Mucosa of descending colon (tissue), 3 donors: Measurements from ENCODE around the gene RHEX. TPM values are rescaled to one million over a fixed set of nuclear protein-coding genes. Genes with fewer than 3 reads are reported as not detected.

Experiments
- ATAC-seq: fragments of 200-7000 bp; cut with Tn5 transposase; one replicate; pipeline ENCODE4 v1.9.1; 2020; ENCODE audit warnings: mild to moderate bottlenecking, moderate library complexity
- DNase-seq, 3 donors: peaks; one replicate each; pipeline ENCODE4 v3.0.0-alpha.2; 2020
- H3K36me3 ChIP-seq: fragments of 200-600 bp; one replicate; pipeline ENCODE4 v1.8.0; 2021; ENCODE audit warnings: low read depth, mild to moderate bottlenecking
- H3K4me1 ChIP-seq: fragments of 200-600 bp; one replicate; pipeline ENCODE4 v1.8.0; 2021; ENCODE audit warnings: low read depth, mild to moderate bottlenecking
- H3K4me3 ChIP-seq: fragments of 200-600 bp; one replicate; pipeline ENCODE4 v1.8.0; 2021; ENCODE audit warnings: mild to moderate bottlenecking
- H3K9me3 ChIP-seq: fragments of 200-600 bp; one replicate; pipeline ENCODE4 v1.8.0; 2021; ENCODE audit warnings: mild to moderate bottlenecking
- intact Hi-C, 2 donors: fragments of 100-400 bp; cut with DNase I in 1 of 2; cut with micrococcal nuclease in 1 of 2; formaldehyde crosslinking; loops; one replicate each; pipeline versions ENCODE4 v1.11.0 to v1.11.1; 2022; cut with DNase I, micrococcal nuclease
- total RNA-seq, 3 donors: library from RNA; stranded (reverse); fragmentation: NEBNext Ultra II Directional in 2 of 3; extraction: Animal tissue kit (Norgen Biotek cat#: 25700) in 2 of 3; gene quantifications; one replicate each; pipeline versions ENCODE4 v1.2.1 to v1.2.4, GENCODE V29; 2021 to 2023
- TF ChIP-seq, protein P1 (sequence below): fragments of 200-600 bp; IDR thresholded peaks from one replicate; pipeline ENCODE4 v1.8.0; 2022; ENCODE audit warnings: antibody characterized with exemption, mild to moderate bottlenecking
- donor health status: DM: no; HTN: no; CAD: no; lungs with moderate emphysema.
- donor health status: DM: no; HTN: no; CAD: no.
- donor health status: DM: no; HTN: yes; CAD: no.

RHEX gene
- total RNA-seq, 3 donors from 2014 or later = 0.38 to 4.8 (median 3.9) TPM

GRCh38 chr1:206083750-206084149 lies 30.8 kb downstream of the RHEX start:
- ATAC-seq (no peak), DNase-seq (no peak)
- Histone ChIP-seq H3K4me1 (no peaks in the 10 kb centered on the region), H3K36me3 (no peaks in the 10 kb centered on the region), H3K9me3 (no peaks in the 10 kb centered on the region), H3K4me3 (no peak overlapping the region)
- TF ChIP-seq, protein P1, sequence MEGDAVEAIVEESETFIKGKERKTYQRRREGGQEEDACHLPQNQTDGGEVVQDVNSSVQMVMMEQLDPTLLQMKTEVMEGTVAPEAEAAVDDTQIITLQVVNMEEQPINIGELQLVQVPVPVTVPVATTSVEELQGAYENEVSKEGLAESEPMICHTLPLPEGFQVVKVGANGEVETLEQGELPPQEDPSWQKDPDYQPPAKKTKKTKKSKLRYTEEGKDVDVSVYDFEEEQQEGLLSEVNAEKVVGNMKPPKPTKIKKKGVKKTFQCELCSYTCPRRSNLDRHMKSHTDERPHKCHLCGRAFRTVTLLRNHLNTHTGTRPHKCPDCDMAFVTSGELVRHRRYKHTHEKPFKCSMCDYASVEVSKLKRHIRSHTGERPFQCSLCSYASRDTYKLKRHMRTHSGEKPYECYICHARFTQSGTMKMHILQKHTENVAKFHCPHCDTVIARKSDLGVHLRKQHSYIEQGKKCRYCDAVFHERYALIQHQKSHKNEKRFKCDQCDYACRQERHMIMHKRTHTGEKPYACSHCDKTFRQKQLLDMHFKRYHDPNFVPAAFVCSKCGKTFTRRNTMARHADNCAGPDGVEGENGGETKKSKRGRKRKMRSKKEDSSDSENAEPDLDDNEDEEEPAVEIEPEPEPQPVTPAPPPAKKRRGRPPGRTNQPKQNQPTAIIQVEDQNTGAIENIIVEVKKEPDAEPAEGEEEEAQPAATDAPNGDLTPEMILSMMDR = no peak
- intact Hi-C loops = no loop called here

DNA sequence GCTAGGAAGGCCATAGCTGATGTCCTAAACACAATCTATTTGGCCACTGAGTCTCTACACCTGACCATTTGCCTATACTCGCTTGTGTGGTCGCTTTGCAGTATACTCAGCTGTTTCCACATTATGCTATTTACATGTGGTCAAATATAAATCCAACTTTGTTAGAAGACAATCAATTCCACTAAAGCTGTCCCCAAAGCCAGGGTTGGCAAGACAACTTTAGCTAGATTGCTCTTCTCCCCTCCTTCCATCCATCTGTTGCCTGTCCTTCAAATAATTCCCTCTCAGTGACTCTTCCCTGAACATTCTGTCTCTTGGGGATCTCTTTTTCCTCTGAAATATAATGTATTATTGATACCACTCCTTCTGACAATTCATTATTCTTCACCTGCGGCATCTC lies 34.1 kb downstream of the RHEX start:
- no peak overlapping the region for H3K4me3 ChIP-seq
- H3K4me1 ChIP-seq = no peaks in the 10 kb centered on the region
- no peaks in the 10 kb centered on the region for H3K9me3 ChIP-seq
- no peaks in the 10 kb centered on the region for H3K36me3 ChIP-seq
- TF ChIP-seq, protein P1 = no peak
- ATAC-seq = no peak
- intact Hi-C loops = no loop called here
- no peak for DNase-seq

DNA sequence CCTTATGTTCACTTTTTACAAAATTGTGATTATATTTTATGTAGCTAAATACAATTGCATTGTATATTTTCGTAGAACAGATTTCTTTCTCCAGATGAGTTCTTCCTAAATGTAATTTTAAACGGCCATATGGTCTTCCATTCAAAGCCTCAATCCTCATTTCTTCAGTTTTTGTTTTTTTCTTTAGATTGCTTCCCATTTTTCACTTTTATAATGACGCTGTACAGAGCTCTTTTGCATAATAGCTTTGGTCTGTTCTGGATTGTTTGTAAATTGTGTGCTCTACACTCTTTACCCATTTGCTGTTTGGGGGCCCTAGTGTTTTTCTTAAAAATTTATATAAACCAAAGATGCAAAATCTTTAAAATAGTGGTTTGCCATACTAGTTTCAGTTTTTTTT lies 36.4 kb downstream of the RHEX start:
- intact Hi-C loops = no loop called here
- TF ChIP-seq, protein P1 = no peak
- H3K9me3 ChIP-seq = no peaks in the 10 kb centered on the region
- no peak overlapping the region for H3K4me3 ChIP-seq
- ATAC-seq (no peak), DNase-seq (no peak)
- no peaks in the 10 kb centered on the region for H3K36me3 ChIP-seq
- H3K4me1 ChIP-seq = no peaks in the 10 kb centered on the region

DNA sequence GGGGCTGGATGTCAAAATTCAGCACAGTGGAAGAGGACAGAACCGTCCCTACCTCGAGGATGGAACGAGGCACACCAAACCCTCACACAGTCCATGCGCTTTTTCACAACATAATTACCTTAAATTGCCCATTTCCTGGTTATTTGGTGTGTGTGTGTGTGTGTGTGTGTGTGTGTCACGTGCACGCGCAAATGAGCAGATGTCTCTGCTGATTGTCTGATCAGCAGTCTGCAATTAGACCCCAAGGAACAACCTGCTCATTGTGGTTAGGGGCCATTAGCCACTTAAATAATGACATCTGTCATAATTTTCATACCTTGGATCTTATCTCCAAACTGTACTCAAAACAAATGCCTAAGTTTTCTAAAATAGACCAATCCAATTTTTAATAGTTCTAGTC lies 41.1 kb downstream of the RHEX start:
- Histone ChIP-seq H3K9me3 (no peaks in the 10 kb centered on the region), H3K4me1 (no peaks in the 10 kb centered on the region), H3K36me3 (no peaks in the 10 kb centered on the region), H3K4me3 (no peak overlapping the region)
- ATAC-seq (no peak), DNase-seq (no peak)
- intact Hi-C loops = no loop called here
- TF ChIP-seq, protein P1 = no peak

DNA sequence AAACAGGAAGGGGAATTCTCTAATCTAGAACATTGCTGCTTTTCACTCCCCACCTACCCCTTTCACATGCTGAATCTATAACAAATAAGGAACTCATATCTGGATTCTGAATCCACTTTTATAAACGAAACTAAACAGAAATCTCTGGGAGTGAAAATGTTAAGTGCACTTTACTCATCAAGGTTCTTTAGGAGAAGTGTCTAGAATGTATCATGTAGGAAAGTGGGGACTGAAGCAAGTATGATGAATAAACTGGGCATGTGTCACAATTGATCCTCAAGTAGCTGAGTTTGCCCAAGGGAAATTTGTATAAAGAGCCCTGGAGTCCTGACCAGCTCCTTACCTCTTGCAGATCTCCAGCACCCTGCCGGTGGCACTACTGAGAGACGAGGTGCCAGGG lies 44.4 kb downstream of the RHEX start:
- no peak overlapping the region for H3K4me3 ChIP-seq
- DNase-seq (no peak), ATAC-seq (no peak)
- no peaks in the 10 kb centered on the region for H3K4me1 ChIP-seq
- H3K36me3 ChIP-seq = no peaks in the 10 kb centered on the region
- no peaks in the 10 kb centered on the region for H3K9me3 ChIP-seq
- intact Hi-C loops = no loop called here
- TF ChIP-seq, protein P1 = no peak

GRCh38 chr1:206098242-206098919 lies 45.4 kb downstream of the RHEX start:
- Histone ChIP-seq H3K4me3 (no peak overlapping the region), H3K9me3 (no peaks in the 10 kb centered on the region), H3K36me3 (no peaks in the 10 kb centered on the region), H3K4me1 (no peaks in the 10 kb centered on the region)
- ATAC-seq = no peak
- intact Hi-C loops = no loop called here
- TF ChIP-seq, protein P1 = no peak
- DNase-seq = no peak
